Lower lobe of right lung (tissue), 2 donors: ENCODE data around the gene SCLY. TPM values are rescaled to one million over a fixed set of nuclear protein-coding genes. Genes with fewer than 3 reads are reported as not detected.
A peak's percentile ranks its signal among the peaks of the same experiment; 100 is the strongest.

Source experiments
- ATAC-seq, 2 donors: fragments of 200-7000 bp; cut with Tn5 transposase; one replicate each; pipeline ENCODE4 v1.9.1; 2020 to 2022; ENCODE audit warnings: mild to moderate bottlenecking in 2 of 2, moderate library complexity in 2 of 2
- DNase-seq: peaks from one replicate; pipeline ENCODE4 v3.0.0-alpha.2; 2020
- H3K27ac ChIP-seq: fragments of 200-600 bp; one replicate; pipeline ENCODE4 v1.8.0; 2022
- H3K27me3 ChIP-seq: fragments of 200-600 bp; one replicate; pipeline ENCODE4 v1.8.0; 2022; ENCODE audit warnings: low read depth
- H3K36me3 ChIP-seq: fragments of 200-600 bp; one replicate; pipeline ENCODE4 v1.8.0; 2022; ENCODE audit warnings: mild to moderate bottlenecking
- H3K4me1 ChIP-seq: fragments of 200-600 bp; one replicate; pipeline ENCODE4 v1.8.0; 2022
- H3K4me3 ChIP-seq: fragments of 200-600 bp; one replicate; pipeline ENCODE4 v1.8.0; 2022; ENCODE audit warnings: mild to moderate bottlenecking
- H3K9me3 ChIP-seq: fragments of 200-600 bp; one replicate; pipeline ENCODE4 v1.8.0; 2022
- CTCF ChIP-seq: fragments of 200-600 bp; IDR thresholded peaks from one replicate; pipeline ENCODE4 v1.8.0; 2022; ENCODE audit warnings: antibody characterized with exemption, mild to moderate bottlenecking
- intact Hi-C: fragments of 100-400 bp; cut with DNase I; formaldehyde crosslinking; loops from one replicate; pipeline ENCODE4 v1.11.0; 2022
- total RNA-seq: library from RNA; stranded (reverse); fragmentation: NEBNext Ultra II Directional; extraction: Animal tissue kit (Norgen Biotek cat#: 25700); gene quantifications from one replicate; pipeline ENCODE4 v1.2.1, GENCODE V29; 2021
- donor health status: DM: no; HTN: yes; CAD: no; lungs with severe emphysema.

Gene SCLY
- total RNA-seq, 1 donor from 2014 or later: 12.4 TPM

GRCh38 chr2:238106698-238107524 lies 46.1 kb downstream of the SCLY start:
- H3K9me3 ChIP-seq: no peaks in the 10 kb centered on the region
- intact Hi-C loops: no loop called here
- no peak for ATAC-seq
- DNase-seq: peak; percentile 47
- no peak overlapping the region for H3K4me3 ChIP-seq
- H3K36me3 ChIP-seq: no peaks in the 10 kb centered on the region
- H3K27me3 ChIP-seq: no peaks in the 10 kb centered on the region
- TF ChIP-seq CTCF: peak; percentile 20
- H3K27ac ChIP-seq: no peak overlapping the region
- H3K4me1 ChIP-seq: peaks cover 13% of the 10 kb centered on the region

GRCh38 chr2:238107525-238108422 lies 47.0 kb downstream of the SCLY start:
- DNase-seq (peak; percentile 47), ATAC-seq (peak; percentile 55 to 63)
- H3K4me3 ChIP-seq: no peak overlapping the region
- no peak overlapping the region for H3K27ac ChIP-seq
- H3K27me3 ChIP-seq: no peaks in the 10 kb centered on the region
- H3K4me1 ChIP-seq: peaks cover 13% of the 10 kb centered on the region
- H3K36me3 ChIP-seq: no peaks in the 10 kb centered on the region
- no peak for TF ChIP-seq CTCF
- no peaks in the 10 kb centered on the region for H3K9me3 ChIP-seq
- intact Hi-C loops: no loop called here

- Histone ChIP-seq H3K27me3 (no peaks in the 10 kb centered on the region), H3K36me3 (no peaks in the 10 kb centered on the region), H3K27ac (no peak overlapping the region), H3K4me1 (peaks cover 13% of the 10 kb centered on the region), H3K4me3 (no peak overlapping the region), H3K9me3 (no peaks in the 10 kb centered on the region)
- intact Hi-C loops: no loop called here
- peak; percentile 49 for DNase-seq
- ATAC-seq: peak in 1 of 2 donors; percentile 21
- no peak for TF ChIP-seq CTCF
These were observed 47.8 kb downstream of the SCLY start for GRCh38 chr2:238108423-238109183.

GRCh38 chr2:238113611-238114010 lies 52.8 kb downstream of the SCLY start:
- Histone ChIP-seq H3K27ac (no peak overlapping the region), H3K4me1 (peaks cover 5% of the 10 kb centered on the region), H3K9me3 (no peaks in the 10 kb centered on the region), H3K27me3 (peaks cover 17% of the 10 kb centered on the region), H3K36me3 (no peaks in the 10 kb centered on the region), H3K4me3 (no peak overlapping the region)
- DNase-seq: peak; percentile 22
- intact Hi-C loops: no loop called here
- no peak for ATAC-seq
- TF ChIP-seq CTCF: no peak

GRCh38 chr2:238114331-238114841 lies 53.6 kb downstream of the SCLY start:
- Histone ChIP-seq H3K9me3 (no peaks in the 10 kb centered on the region), H3K27me3 (peaks cover 17% of the 10 kb centered on the region), H3K36me3 (no peaks in the 10 kb centered on the region), H3K4me1 (no peaks in the 10 kb centered on the region), H3K4me3 (no peak overlapping the region), H3K27ac (no peak overlapping the region)
- no peak for TF ChIP-seq CTCF
- intact Hi-C loops: no loop called here
- ATAC-seq (no peak), DNase-seq (peak; percentile 30)
